Iris pigment epithelial cell (primary cell): Measurements from ENCODE around the gene SYT17.

Experiments used
- DNase-seq: peaks from one replicate; pipeline ENCODE4 v3.0.0-alpha.2; 2011; ENCODE audit warnings: low read depth

Gene SYT17

DNA sequence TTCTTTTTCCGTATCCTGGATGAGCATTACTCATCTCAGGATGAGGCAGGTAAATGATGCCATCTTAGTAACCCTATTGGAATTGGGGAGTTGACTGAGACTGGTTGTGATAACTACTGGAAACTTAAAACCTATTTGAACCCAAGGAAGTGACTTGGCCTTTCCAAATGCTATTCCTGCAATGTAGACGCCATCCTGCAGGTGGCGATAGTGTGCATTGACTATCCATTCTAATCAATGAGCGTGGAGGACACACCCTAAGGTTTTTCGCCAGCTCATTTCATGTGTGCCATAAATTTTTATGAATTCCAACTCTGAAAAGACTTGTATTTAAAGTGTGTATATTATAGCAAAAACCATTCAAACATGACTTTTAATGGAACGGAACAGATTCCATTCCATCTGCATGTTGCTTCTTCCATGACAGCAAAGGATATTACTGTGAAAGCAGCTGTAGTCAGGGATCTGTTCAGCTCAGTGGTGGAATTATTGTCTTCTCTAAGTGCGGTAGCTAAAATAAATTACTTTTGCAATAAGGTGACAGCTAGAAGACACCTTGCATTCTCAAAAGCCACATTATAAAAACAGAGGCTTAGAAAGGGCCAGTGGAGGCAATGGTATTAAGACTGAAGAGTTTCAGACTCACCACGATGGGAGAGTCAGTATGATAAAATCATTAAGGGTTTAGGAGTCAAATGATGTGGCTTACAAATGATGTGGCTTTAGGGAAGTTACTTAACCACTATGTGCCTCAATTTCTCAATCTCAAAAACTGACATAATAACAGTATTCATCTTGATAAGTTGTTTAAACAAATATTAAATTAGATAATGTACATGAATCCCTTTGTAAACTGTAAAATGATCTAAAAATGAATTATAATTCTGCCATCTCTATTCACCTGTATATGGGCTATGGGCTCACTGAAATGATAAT, 55.5 kb downstream of the SYT17 start:
- peak; percentile 9 for DNase-seq

- DNase-seq = no peak
Measured at GRCh38 chr16:19225651-19226050, 57.6 kb downstream of the SYT17 start.

DNA sequence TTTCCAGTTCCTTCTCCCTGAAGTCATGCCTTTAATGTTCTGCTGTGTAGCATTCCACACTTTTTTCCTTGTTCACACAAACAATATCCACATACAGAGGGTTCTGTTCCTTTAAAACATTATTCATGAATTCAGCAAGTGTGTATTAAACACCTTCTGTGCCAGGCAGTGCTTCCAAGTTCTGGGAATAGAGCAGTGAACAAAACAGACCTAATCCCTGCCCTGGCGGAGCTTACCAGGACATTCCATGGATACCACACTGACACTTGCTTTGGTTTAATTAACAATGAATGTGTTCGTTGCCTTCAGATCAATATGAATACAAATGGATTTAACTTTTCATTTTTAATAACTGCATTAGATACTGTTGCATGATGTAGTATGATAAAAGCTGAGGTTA, 59.6 kb downstream of the SYT17 start:
- DNase-seq = no peak

DNA sequence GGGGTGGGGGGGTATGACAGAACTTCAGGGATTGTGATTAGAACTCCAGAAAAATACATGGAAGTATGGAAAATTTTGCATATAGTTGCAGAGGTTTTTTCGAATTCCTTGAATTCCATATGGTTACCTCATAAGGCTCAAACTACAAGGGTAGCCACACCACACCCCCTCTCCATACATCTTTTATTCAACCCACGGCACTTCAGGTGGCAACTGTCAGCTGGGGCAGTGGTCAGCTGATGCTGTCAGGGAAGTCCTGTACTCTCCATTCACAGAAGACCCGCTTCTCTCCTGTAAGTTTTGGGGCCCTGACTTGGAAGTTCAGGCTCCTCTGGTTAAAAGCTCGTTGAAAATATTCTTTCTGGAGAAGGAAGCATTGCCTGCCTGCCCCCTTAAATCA, 60.0 kb downstream of the SYT17 start:
- DNase-seq = no peak

DNA sequence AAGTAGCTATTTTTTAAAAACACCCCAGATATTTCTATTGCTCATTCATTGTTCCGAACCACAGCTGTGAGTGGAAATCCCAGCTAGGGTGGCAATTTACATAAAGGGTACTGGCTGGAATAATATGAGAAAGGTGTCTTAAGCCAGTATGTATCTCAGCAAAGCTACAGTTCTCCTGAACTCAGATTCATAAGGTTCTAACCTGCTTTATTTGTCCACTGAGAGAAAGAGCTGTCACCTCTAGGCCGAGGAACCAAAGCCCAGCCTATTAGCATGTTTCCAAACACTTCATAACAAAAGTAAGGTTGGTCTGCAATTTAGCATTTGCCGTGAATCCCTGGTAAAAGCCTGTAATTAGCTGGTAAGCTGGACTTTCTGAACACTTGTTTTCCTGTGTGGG, 60.5 kb downstream of the SYT17 start:
- no peak for DNase-seq

DNA sequence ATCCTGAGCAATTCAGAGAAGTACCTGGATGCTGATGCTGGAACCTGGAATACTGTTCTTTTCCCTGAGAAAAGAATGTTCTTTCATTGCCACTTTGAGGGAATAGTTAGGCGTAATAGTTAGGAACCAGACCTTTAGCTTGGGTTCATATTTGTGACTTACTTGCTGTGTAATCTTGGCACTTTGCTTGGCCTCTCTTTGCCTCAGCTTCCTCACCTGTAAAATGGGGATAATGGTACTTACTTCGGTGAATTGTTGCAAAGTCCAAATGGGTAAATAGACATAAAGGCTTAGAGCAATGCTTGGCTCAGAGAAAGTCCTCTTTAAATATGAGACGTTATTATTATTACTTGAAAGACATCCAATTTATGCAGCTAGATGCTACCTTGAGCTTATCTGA, 62.5 kb downstream of the SYT17 start:
- no peak for DNase-seq

- no peak for DNase-seq
Measured at GRCh38 chr16:19231881-19232280, 63.8 kb downstream of the SYT17 start.

DNA sequence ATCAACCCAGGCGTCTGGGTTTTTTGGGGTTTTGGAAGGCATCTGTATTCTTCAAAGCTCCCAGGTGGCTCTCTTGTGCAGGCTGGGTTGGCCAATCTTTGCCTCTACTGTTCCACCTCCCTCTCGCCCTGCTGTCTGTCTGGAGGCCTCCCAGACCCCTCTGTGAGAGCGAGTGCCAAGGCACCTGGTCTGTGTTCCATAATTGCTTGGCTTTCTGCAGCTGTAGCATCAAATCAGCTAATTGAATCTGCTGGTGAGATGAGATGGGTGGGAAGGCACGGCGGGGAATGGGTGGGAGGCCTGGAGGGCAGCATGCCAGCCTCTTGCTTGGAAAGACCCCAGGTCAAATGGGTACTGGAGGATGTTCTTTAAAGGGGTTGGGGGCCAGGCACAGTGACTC, 64.9 kb downstream of the SYT17 start:
- DNase-seq = no peak

- no peak for DNase-seq
Measured at GRCh38 chr16:19235478-19235877, 67.4 kb downstream of the SYT17 start.

GRCh38 chr16:19235886-19236285, 67.8 kb downstream of the SYT17 start:
- DNase-seq = no peak

DNA sequence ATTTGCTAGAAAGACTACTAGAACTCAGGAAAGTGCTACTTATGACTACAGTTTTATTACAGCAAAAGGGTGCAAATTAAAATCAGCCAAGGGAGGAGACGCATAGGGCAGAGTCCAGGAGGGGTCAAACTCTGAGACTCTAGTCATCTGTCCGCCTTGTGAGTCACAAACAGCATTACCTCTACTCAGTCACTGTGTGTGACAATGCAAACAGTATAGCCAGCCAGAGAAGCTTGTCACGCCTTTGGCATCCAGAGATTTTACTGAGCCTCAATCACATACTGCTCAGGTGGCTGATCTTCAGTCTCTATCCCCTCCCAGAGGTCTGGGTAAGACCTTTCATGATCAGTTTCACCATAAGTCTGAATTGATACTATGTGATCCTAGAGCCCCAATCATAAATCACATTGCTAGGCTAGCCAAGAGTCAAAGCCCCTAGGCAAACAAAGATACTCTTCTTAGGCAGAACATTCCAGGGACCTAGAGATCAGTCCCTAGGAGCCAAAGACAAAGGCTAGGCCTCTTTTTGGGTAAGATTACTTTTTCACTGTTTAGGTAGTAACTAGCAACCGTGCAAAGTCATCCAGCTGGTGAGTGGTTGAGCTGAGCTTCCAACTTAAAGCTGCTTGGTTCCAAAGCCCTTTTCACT, 68.6 kb downstream of the SYT17 start:
- no peak for DNase-seq

DNA sequence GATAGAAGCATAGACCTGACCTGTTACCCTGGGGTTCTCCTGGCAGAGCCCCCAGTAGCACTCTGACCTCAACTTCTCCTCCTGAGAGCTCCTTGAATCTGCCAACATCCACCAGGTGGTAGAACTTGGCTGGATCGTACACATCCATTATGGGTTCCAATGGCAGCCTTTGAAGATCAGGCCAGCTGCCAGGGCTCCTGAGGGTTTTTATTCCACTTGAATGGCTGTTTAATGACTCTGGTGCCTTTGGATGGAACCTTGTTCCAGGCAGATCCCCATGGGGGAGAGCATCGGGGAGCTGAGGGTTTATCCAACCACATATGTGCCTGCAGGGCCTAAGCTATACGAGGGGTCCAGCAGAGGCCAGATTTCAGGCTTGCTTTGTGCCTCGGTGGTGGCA, 70.4 kb downstream of the SYT17 start:
- DNase-seq = no peak

DNA sequence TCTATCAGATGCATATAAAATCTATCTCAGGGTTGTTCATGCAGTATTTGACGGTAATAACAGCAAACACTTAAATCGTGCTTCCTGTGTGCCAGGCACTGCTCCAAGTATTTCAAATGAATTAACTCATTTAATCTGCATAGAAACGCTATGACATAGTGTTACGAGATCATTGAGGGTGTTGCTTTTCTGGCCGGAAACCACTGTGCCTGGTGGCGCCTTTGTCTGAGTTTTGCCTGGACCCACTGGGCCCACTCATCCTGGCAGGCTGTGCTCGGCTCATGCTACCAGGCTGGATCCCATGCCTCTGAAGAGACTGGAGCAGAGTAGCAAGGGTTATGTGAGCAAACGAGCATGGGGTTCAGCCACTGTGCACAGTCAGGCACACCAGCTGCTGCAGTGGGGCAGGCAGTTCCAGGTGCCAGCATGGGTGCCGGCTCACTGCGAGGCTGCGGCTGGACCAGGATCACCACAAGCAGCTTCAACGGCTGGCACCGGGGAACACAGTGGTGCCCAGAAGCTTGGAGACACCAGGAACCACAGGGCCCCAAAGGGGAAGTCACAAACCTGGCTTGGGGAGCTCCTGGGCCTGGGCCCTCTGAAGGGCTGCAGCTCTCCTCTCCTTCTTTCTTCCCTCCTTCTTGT, 71.6 kb downstream of the SYT17 start:
- DNase-seq = no peak

DNA sequence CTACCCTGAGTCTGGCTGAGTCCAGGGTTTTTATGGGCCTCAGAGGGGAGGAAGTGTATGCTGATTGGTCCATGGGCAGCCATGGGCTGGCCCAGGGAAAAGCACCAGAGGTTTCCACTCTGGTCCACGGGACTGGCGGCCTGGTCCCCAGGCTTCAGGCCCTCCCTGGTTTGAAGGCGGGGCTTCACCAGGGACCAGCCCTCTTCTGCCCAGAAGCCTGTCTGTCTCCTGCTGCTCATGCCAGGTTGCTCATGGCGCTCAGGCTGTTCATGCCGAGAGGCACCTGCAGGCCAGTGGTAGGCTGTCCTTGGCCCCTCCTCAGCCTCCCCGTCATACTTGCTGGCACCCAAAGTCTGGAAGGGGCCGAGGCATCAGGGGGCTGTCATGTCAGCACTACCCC, 72.5 kb downstream of the SYT17 start:
- no peak for DNase-seq

- DNase-seq = no peak
Measured at GRCh38 chr16:19241512-19241911, 73.5 kb downstream of the SYT17 start.

DNA sequence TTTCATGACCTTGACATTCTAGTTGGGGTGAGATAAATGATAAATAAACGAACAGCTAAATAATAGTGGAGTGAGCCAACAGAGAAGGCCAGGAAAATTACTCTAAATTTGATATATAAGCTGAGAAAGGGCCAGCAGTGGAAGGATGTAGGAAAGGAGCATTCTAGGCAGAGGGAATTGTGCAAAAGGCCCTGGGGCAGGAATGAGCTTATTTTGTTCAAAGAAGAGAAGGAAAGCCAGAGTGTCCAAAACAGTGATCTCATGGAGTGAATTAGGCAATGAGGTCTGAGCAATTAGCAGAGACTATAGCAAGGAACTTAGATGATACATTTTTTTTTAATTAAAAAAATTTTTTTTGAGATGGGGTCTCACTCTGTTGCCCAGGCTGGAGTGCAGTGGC, 74.1 kb downstream of the SYT17 start:
- DNase-seq = no peak

- no peak for DNase-seq
Measured at GRCh38 chr16:19242987-19243575, 75.0 kb downstream of the SYT17 start.

GRCh38 chr16:19245326-19245925, 77.4 kb downstream of the SYT17 start:
- DNase-seq = no peak

DNA sequence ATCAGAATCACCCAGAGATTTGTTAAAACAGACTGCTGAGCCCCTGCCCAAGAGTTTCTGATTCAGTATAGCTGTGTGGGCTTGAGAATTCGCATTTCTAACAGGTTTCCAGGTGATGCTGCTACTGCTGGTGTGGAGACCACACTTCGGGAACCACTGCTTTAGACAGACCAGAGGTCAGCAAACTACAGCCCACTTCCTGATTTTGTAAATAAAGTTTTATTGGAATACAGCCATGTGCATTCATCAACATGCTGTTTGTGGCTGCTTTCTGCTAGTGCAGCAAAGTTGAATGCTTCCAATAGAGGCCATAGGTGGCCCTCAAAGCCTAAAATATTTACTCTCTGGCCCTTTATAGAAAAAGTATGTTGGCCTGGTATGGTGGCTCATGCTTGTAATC, 84.9 kb downstream of the SYT17 start:
- no peak for DNase-seq

- no peak for DNase-seq
Measured at GRCh38 chr16:19254611-19255010, 86.6 kb downstream of the SYT17 start.

DNA sequence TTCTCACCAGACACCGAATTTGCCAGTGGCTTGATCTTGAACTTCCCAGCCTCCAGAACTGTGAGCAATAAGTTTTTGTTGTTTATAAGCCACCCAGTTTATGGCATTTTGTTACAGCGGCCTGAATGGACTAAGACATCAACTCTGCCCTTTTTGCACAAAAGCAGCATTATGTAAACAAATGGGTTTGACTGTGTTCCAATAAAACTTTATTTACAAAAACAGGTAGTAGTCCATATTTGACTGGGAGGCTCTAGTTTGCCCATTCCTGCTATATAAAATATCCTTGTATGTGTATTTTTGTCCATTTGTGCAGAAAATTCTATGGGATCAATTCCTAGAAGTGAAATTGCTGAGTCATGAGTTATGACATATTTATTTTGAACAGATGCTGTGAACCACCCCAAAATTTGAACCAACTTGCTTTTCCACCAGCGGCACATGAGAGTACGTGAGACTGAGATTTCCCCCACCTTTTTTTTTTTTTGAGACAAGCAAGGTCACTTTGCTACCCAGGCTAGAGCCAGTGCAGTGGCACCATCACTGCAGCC, 96.2 kb downstream of the SYT17 start:
- DNase-seq = no peak

GRCh38 chr16:19265380-19265930, 97.4 kb downstream of the SYT17 start:
- DNase-seq = no peak
